Smooth muscle cell (in vitro differentiated cells): ENCODE results near the gene DHCR7. TPM values are rescaled to one million over a fixed set of nuclear protein-coding genes. Genes with fewer than 3 reads are reported as not detected.

Experiments
- DNase-seq: peaks from one replicate; lab custom pipeline; 2025; ENCODE audit not compliant: unreplicated experiment; lab: John Stamatoyannopoulos, UW
- H2AFZ ChIP-seq: fragments of 200-600 bp; sonication (generic); 2 replicates; pipeline ENCODE4 v1.6.0; 2016; ENCODE audit warnings: antibody characterized with exemption, low read depth, mild to moderate bottlenecking
- H3F3A ChIP-seq: fragments of 200-600 bp; sonication (generic); 2 replicates; pipeline ENCODE4 v1.6.0; 2017; ENCODE audit warnings: antibody characterized with exemption, low read depth
- H3K27ac ChIP-seq: fragments of 200-600 bp; sonication (generic); 2 replicates; pipeline ENCODE4 v1.5.1; 2016; ENCODE audit warnings: low read depth, mild to moderate bottlenecking
- H3K27me3 ChIP-seq: fragments of 200-600 bp; sonication (generic); 2 replicates; pipeline ENCODE4 v1.6.1; 2016; ENCODE audit warnings: low read depth, mild to moderate bottlenecking
- H3K36me3 ChIP-seq: fragments of 200-600 bp; sonication (generic); 2 replicates; pipeline ENCODE4 v1.5.1; 2016; ENCODE audit warnings: low read depth
- H3K4me1 ChIP-seq: fragments of 200-600 bp; sonication (generic); 2 replicates; pipeline ENCODE4 v1.5.1; 2016; ENCODE audit warnings: low read depth
- H3K4me2 ChIP-seq: fragments of 200-600 bp; sonication (generic); 2 replicates; pipeline ENCODE4 v1.6.0; 2016; ENCODE audit warnings: mild to moderate bottlenecking
- H3K4me3 ChIP-seq: fragments of 200-600 bp; sonication (generic); 2 replicates; pipeline ENCODE4 v1.5.1; 2016; ENCODE audit warnings: mild to moderate bottlenecking
- H3K79me2 ChIP-seq: fragments of 200-600 bp; sonication (generic); 2 replicates; pipeline ENCODE4 v1.6.0; 2016; ENCODE audit warnings: low read depth, mild to moderate bottlenecking
- H3K9ac ChIP-seq: fragments of 200-600 bp; sonication (generic); 2 replicates; pipeline ENCODE4 v1.6.0; 2016; ENCODE audit warnings: low read depth
- H3K9me3 ChIP-seq: fragments of 200-600 bp; sonication (generic); replicated peaks from 2 replicates; pipeline ENCODE4 v1.5.1; 2016; ENCODE audit warnings: low read depth
- H4K20me1 ChIP-seq: fragments of 200-600 bp; sonication (generic); 2 replicates; pipeline ENCODE4 v1.6.0; 2016; ENCODE audit warnings: low read depth
- CTCF ChIP-seq: fragments of 200-600 bp; sonication (generic); IDR thresholded peaks from 2 replicates; pipeline ENCODE4 v1.5.1; 2017; ENCODE audit warnings: borderline replicate concordance, mild to moderate bottlenecking, antibody characterized with exemption; ENCODE audit not compliant: insufficient read depth, poor library complexity, severe bottlenecking
- WGBS: methylation state at CpG from one replicate; pipeline ENCODE4 v1.1.7; 2016; ENCODE audit warnings: low lambda C conversion rate; 5-methylcytosine and 5-hydroxymethylcytosine counted together
- polyA plus RNA-seq: library from polyadenylated mRNA; unstranded; fragments of >200 nt; fragmentation: Nextera tagmentation; extraction: Ambion mirVana; gene quantifications from 2 replicates; pipeline ENCODE4 v1.2.1, GENCODE V29; 2016
- total RNA-seq: library from RNA; depleted of rRNA; stranded (reverse); fragments of >200 nt; gene quantifications from 2 replicates; pipeline ENCODE4 v1.2.3, GENCODE V29; 2014

Gene DHCR7
- total and polyA plus RNA-seq, 2 experiments from 2014 or later = 50.1 to 99.1 TPM

- no peak overlapping the region for H3K9ac ChIP-seq
- no peaks in the 10 kb centered on the region for H3K4me1 ChIP-seq
- no peaks in the 10 kb centered on the region for H3K27me3 ChIP-seq
- no peak overlapping the region for H3K27ac ChIP-seq
- no peak overlapping the region for H3K4me3 ChIP-seq
- no peak for DNase-seq
- no peak overlapping the region for H2AFZ ChIP-seq
- no peaks in the 10 kb centered on the region for H4K20me1 ChIP-seq
- TF ChIP-seq CTCF = no peak
- 98% methylated on average over 33 of the region's 33 CpGs for WGBS
- H3K36me3 ChIP-seq = no peaks in the 10 kb centered on the region
- H3K9me3 ChIP-seq = no peaks in the 10 kb centered on the region
- no peak overlapping the region for H3K4me2 ChIP-seq
- no peaks in the 10 kb centered on the region for H3K79me2 ChIP-seq
- H3F3A ChIP-seq = no peaks in the 10 kb centered on the region
Observed at GRCh38 chr11:71472941-71473792, 25.0 kb upstream of the DHCR7 start.

- 89% methylated on average over 10 of the region's 10 CpGs for WGBS
- Histone ChIP-seq H3K36me3 (no peaks in the 10 kb centered on the region), H3K27me3 (no peaks in the 10 kb centered on the region), H4K20me1 (no peaks in the 10 kb centered on the region), H3K9me3 (no peaks in the 10 kb centered on the region), H3K27ac (no peak overlapping the region), H3F3A (no peaks in the 10 kb centered on the region), H3K79me2 (no peaks in the 10 kb centered on the region), H3K4me3 (no peak overlapping the region), H2AFZ (no peak overlapping the region), H3K4me2 (no peak overlapping the region), H3K9ac (no peak overlapping the region), H3K4me1 (no peaks in the 10 kb centered on the region)
- DNase-seq = no peak
- no peak for TF ChIP-seq CTCF
Observed at GRCh38 chr11:71472357-71472885, 24.2 kb upstream of the DHCR7 start.

GRCh38 chr11:71470946-71471345 lies 22.8 kb upstream of the DHCR7 start:
- no peak for DNase-seq
- no peaks in the 10 kb centered on the region for H3K79me2 ChIP-seq
- no peak overlapping the region for H3K27ac ChIP-seq
- H3F3A ChIP-seq = no peaks in the 10 kb centered on the region
- no peak for TF ChIP-seq CTCF
- peaks cover 3% of the 10 kb centered on the region for H3K36me3 ChIP-seq
- no peaks in the 10 kb centered on the region for H3K27me3 ChIP-seq
- no peak overlapping the region for H2AFZ ChIP-seq
- no peak overlapping the region for H3K9ac ChIP-seq
- H3K9me3 ChIP-seq = no peaks in the 10 kb centered on the region
- WGBS = 80% methylated on average over 6 of the region's 6 CpGs
- H3K4me3 ChIP-seq = no peak overlapping the region
- H4K20me1 ChIP-seq = no peaks in the 10 kb centered on the region
- no peak overlapping the region for H3K4me2 ChIP-seq
- no peaks in the 10 kb centered on the region for H3K4me1 ChIP-seq

- Histone ChIP-seq H3K36me3 (peaks cover 3% of the 10 kb centered on the region), H3K4me3 (no peak overlapping the region), H3F3A (no peaks in the 10 kb centered on the region), H4K20me1 (no peaks in the 10 kb centered on the region), H3K4me2 (no peak overlapping the region), H3K27ac (no peak overlapping the region), H3K9ac (no peak overlapping the region), H3K4me1 (no peaks in the 10 kb centered on the region), H3K27me3 (no peaks in the 10 kb centered on the region), H2AFZ (no peak overlapping the region), H3K9me3 (no peaks in the 10 kb centered on the region), H3K79me2 (no peaks in the 10 kb centered on the region)
- no peak for TF ChIP-seq CTCF
- WGBS = 94% methylated on average over 6 of the region's 6 CpGs
- no peak for DNase-seq
Observed at GRCh38 chr11:71467164-71467563, 19.0 kb upstream of the DHCR7 start.
